Fibroblast of upper back skin (primary cell): ENCODE measurements around the gene DUSP22.
"Not testable (repeated sequence)": the region's sequence is repeated elsewhere in the genome, so short reads cannot be mapped to it uniquely, and the experiment has no call there.

Experiments
- DNase-seq: peaks from one replicate; pipeline ENCODE4 v3.0.0-alpha.2; 2013

The DUSP22 gene

DNA sequence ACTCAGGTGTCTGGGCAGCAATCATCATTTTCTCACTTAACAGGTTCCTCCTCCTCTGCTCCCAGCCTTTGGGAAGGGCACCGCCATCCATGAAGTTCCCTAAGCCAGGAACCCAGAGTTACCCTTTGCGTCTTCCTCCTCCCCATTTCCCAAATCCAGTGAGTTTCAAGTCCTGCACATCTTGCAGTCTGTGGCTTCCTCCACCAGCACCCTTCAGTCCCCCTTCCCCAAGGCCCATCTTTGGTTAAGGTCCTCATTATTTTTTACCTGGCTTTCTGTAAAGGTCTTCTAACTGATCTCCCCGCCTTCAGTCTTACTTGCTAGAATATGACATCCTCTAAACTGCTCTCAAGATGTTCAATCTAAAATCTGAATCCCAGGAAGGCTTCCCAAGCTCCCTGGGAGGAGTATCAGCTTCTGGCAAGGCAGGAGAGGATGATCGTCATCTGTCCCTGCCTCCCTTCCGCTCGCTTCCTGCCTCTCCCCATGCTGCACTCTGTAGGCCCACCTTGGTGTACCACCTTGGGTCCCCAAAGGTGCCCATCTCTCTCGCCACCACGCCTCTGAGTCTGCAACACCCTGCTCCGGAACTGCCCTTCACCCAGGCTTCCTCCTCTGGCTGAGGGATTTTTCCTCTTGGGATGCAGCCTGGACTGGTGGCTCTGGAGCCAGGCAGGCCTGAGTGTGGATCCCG is 11.4 kb upstream of the DUSP22 start:
- no peak for DNase-seq

DNA sequence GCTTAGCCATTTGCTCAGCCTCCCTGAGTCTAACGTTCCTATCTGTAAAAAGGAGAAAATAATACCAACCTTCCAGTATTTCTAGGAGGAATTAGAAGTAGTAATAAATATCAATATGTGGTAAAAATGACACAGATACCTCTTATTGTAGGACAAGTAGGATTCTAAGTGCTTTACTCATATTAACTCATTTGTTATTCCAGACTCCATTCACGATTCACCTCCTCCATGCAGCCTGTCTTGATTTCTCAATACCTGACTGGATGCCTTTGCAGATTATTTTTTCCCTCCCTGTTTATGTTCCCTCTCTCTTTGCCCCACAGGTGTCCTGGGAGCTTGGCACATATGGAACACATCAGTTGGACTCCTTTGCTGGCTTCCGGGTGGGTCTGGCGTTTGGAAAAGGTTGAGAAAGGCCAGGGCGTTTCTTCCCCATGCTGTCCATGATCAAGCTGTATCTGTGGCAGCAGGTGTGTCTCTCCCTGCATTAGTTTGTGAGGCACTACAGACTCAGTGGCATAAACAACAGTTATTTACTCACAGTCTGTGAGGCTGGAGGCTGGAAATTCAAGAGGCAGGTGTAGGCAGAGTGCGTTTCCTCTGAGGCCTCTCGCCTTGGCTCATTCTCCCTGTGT is 10.7 kb upstream of the DUSP22 start:
- DNase-seq: no peak

DNA sequence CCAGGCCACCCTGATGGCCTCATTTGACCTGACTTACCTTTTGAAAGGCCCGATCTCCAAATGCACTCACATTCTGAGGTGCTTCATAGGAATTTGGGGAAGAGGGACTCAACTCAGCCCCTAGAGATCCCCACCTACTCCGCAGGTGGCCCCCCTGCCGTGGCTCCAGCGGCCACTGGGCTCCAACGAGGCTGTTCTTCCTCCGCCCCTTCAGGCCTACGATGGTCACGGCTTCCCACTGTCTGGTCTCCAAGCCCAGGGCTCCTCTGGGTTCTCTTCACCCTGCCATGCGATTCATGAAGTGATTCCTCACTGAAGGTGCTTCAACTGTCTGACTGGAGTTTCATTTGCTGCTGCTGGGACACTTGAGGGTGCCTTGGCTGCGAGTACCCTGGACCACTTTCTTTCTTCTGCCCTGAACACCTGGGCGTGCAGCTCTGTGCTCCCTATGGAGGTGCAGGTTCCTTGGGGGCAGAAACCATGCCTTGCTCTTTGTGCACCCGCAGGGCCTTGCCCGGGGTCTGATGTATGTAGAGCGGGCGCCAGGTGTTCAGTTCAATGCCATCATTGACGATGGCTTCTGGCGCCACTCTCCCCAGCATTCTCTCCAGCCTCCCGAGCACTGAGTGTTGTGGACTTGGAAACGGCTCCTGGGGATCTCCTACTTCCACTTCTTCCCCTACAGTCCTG is 10.0 kb upstream of the DUSP22 start:
- no peak for DNase-seq

DNA sequence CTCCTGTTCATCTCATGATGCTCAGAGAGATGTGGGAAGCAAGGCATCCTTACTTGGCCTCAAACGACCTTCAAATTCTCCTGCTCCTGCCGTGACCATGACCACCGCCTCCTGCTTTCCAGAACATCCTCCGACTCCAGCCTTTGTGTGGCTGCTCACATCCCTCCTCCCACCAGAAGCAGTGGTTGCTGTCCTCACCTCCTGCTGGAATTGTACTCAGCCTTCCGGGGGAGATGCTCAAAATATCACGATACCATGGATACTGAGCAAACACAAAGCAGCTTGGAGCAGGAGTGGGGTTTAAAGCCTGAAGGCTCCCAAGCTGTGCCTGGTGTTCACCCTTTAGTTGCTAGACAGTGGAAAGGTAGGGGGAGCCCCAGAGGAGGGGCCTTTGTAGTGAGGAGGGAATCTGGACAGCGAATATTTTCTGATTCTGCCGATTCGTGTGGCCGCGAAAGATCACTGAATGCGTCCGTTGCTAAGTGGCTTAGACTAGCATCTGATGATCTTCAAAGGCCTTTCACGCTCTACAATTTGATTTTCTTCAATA is 9.3 kb upstream of the DUSP22 start:
- DNase-seq: no peak

DNA sequence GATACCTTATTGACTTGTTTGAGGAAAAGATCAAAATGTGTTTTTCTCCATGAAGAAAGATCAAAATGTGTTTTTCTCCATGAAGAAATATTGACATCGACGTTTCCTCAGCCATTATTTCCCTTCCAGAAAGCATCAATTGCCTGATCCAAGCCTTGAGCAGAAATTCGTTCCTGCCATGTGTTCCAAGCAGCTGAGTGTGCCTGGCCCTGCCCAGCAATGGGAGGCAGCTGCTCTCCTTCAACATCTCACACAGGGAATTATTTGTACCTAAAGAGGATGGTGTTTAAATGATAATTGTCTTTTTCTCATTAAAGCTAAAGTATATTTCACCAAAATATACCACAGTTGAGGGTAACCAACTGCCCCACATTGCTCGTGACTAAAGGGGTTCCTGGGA is 7.8 kb upstream of the DUSP22 start:
- no peak for DNase-seq

DNA sequence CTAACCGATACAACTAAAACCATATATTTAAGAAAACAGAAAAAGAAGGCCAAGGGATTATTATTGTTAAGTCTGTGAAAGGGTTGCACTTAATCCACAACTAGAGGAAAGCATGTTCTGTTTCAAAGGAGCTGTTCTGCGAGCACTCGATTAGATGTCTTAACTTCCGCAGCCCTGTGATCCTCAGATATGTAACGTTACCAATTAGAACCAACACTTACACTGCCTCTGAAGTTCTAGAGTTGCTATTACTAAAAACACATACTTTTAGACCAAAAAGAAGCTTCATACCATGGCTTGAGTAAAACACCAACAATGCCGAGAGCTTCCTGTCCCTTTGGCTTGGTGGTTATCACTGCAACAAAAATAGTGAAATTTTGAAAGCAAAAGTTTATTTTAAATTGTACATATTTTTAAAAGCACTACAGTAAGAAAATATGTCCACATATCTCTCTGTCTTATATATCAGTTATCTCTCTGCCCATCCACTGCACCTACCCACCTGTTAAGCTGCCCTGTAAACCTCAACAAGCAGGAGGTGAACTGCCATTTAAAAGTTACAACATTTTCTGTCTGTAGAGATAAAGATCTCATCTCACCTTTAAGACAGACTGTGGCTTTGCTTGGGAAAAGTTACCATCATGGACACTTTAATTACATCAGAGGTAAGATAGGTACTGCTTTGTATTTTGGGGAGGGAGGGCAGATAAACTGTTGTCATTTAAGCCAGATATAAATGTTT is 7.1 kb upstream of the DUSP22 start:
- no peak for DNase-seq

DNA sequence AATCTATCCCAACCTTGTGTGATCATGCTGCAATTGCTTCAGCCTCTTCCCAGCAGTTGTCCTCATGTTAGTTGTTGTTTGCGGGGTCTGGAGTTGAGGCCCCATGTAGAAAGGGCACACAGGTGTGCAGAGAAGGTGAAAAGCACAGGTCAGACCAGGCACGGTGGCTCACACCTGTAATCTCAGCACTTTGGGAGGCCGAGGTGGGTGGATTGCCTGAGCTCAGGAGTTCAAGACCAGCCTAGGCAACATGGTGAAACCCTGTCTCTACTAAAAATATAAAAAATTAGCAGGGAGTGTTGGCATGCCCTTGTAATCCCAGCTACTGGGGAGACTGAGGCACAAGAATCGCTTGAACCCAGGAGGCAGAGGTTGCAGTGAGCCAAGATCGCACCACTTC is 6.4 kb upstream of the DUSP22 start:
- DNase-seq: not testable (repeated sequence)

DNA sequence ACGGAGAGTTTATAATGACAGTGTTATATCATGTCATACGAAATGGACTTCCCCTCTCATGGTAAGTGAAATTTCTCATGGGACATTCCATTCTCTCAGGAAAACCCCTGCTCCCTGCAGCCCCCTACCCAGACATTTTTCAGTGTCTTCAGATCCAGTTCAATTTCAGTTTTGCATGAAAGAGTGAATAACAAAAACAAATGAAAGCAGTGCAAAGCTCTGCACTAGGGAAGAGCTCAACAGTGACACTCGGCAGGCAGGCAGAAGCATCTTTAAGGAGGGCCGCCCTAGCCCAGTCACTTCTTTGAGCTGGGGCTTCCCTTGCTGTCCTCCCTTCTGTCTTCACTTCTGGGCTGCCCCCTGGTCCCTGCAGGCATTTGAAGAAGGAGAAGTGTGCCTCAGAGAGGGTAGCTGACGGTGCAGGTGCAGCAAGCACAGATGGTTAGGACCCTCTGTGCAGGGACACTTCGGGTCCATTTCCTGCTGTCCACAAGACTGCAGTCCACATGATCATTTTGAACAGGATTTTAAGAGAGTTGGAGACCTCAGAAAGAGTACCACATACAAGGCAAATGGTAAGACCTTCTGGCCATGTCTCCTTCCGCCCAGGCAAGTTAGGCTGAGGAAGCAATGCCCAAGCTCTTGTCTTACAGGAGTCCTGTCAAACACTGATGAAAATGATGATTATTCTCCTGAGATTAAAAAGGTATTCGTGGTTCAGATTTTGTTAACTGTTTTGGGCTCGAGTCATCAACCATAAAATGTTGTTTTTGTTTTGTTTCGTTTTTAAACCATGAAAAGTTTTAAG is 5.4 kb upstream of the DUSP22 start:
- DNase-seq: no peak

DNA sequence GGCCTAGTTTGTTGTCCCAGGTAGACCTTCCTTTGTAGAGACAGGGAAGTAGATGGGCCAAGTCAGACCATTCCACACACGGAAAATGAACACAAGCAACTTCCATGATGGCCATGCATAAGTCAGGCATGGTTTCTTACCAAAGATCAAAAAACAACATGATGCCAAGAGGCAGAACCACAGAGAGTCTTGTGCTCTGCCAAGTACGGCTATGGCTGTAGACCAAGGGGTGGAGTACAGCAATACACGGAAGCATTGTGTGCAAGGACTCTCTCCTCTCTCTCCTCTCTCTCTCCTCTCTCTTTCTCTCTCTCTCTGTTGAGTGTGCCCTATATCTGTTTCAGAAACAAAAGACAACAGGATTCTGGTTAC is 4.8 kb upstream of the DUSP22 start:
- no peak for DNase-seq

DNA sequence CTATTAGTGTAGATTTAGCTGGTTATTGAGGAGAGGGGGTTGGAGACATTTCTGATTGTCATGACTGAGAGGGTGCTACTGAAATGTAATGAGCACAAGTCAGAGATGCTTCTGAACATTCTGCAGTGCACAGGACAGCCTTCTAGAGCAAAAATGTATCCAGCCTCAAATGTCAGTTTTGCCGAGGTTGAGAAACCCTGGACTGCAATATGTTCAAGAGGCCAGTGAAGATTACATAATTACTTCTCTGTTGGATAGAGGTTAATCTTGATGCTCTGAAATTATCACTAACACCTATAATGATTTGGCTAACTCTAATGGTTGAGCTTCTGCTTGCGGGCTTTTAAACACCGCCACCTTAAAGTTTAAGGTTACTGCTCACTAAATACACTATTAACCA is 3.4 kb upstream of the DUSP22 start:
- no peak for DNase-seq

DNA sequence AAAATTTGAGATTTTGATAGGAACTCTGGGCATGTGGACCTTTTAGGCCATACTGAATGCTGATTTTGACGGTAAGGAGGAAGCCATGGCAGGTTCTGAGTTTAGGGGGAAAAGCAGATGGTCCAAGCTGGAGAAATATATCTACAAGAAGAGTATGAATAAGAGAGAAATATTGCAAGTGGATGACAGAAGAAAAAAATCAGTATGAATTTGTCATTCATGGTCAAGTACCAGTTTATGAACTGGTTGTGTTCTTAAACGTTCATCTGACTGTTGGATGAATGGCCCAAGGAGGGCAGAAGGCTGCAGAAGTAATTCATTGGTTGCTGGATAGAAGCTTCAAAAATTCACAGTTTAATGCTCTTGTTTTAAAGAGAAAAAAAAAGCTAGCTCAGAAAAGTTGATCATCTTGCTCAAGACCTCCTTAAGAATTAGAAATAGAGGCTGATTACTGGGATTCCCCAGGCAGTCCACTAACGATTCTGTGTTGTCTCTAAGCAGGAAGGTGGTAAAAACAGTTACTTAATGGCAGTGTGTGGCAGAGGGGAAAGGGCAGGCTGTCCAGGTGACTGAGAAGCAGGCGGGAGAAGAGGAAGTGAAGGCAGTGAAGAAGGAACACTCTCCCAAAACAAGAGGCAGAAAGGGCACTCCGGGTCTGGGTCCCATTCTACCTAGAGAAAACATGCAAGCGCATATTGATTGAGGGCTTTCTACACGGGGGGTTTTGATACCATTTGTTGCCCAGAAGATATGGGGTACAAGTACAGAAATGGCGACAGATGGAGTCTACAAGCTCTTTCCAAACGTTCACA is 2.0 kb upstream of the DUSP22 start:
- no peak for DNase-seq

DNA sequence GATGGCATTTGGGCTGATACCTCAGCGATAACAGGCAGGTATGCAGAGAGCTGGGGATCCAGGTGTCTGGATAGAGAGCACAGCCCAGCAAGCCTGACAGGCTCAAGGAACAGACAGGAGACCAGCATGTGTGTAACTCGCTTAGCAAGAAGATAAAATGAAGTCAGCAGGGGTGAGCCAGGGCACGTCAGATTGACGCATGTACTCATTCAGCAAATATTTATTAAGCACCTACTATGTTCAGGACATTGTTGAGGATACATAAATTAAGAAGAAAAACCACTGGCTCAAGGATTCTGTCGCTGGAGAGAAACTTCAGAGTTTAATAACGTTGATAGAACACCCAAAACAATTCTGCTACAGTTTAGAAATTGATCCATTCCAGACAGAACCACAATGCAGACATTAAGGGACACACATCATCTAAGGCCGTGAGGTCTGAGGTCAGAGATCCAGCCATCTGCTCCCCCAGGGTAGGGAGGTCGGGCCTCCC is 1.0 kb upstream of the DUSP22 start:
- DNase-seq: no peak

DNA sequence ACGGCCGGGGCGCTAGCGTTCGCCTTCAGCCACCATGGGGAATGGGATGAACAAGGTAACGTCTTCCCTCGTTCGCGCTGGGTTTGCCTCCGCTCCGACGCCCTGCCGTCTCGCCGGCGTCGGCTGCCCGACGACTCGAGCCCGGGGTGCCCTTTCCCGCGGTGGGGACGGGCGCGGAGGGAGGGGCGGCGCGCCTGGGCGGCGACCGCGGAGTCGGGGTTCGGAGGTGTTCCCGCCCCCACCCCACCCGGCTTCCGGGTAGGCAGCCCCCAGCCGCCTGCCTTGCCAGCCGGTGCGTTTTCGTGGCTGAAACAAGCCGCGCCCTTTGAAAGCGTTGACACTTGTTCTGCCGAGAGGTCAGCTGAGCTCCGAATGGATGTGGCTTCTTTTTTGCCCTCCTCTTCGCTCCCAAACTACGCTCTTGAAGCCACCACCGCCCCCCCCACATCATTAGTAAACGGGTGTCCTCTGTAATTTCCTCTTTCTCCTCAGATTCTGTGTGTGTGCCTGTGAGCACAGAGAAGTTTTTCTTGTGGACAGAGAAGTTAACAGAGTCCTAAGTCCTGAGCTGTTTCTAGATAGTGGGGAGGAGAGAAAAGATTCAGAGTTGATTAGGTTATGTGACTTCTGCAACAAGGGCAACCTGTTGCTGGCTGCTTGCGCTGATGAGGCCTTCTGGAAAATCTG is 362 bp downstream of the DUSP22 start:
- no peak for DNase-seq

DNA sequence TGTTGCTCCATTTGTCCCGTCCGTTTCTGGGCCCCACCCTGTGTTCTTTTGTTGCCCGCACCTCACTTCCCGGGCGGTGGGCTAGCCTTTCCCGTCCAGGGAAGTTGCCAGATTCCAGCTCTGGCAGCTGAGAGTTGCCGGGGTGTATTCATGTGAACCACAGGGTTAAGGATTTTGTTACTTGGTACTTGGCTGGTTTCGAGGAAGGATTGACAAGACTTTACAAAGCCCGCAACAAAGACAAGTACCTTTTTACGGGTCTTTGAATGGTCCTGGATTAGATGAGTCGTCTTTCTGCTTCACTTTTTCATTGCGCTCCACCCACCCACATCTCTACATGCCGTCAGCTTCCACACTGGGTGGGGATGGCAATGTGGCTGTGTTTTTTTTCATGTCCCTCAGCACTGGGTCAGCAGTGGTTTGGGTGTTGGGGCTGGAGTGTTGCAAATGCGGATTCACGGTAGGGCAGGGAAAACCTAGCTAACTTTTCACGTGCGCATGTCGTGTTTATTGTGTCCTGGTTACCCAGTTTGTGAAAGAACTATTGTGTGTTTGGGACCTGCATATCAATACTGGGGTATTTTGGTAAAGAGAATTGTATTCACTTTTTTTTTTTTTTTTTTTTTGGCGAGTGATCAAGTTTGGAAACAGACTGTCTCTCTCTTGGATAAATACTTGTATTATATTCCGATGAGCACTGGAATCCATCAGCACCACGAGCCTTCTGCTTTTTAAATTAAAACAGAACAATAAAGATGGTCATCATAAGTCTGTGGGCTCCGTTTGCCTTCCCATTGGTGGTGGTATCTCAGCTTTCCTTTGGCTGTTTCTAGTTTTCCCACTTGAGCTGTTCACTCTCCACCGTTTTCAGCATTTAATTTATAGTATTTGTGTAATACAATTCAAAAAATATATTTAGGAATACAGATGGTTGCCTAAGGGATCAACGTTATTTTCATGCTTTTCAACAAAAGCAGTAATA is 1.2 kb downstream of the DUSP22 start:
- DNase-seq: no peak

DNA sequence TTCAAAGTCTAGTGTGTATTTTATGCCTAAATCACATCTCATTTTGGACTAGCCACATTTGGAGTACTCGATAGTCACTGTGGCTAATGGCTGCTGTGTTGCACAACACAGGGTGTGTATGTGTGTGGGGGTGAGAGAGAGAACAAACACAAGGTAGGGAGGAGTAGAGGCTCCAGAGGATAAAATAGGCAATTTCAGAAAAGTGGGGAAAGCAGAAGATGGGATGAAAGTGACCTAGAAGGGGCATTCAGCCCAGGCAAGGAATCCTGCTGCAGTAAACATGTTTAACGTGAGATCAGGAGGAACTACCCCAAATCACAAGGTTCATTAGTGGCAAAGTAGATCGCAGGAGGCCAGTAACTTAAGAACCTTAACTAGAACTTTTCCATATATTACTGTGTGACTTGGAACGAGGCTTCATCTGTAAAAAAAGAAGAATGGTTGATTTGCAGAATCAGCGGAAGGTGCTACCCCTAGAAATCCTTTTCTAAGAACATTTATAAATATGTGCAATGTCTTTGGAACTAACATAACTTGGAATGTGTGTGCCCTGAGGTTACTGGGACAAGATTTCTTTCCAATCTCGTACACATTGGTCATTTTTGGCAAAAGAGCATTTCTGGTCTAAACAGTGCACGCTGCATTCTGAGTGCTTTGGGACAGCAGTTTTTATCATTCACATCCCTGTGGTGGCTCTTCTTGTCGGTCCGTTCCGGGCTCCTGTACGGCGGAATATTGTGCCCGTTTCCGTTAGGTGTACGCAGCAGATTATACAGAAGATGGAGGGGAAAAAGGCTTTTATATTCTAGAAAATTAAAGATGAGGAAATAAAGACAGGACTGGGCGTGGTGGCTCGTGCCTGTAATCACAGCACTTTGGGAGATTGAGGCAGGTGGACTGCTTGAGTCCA is 2.6 kb downstream of the DUSP22 start:
- DNase-seq: no peak

DNA sequence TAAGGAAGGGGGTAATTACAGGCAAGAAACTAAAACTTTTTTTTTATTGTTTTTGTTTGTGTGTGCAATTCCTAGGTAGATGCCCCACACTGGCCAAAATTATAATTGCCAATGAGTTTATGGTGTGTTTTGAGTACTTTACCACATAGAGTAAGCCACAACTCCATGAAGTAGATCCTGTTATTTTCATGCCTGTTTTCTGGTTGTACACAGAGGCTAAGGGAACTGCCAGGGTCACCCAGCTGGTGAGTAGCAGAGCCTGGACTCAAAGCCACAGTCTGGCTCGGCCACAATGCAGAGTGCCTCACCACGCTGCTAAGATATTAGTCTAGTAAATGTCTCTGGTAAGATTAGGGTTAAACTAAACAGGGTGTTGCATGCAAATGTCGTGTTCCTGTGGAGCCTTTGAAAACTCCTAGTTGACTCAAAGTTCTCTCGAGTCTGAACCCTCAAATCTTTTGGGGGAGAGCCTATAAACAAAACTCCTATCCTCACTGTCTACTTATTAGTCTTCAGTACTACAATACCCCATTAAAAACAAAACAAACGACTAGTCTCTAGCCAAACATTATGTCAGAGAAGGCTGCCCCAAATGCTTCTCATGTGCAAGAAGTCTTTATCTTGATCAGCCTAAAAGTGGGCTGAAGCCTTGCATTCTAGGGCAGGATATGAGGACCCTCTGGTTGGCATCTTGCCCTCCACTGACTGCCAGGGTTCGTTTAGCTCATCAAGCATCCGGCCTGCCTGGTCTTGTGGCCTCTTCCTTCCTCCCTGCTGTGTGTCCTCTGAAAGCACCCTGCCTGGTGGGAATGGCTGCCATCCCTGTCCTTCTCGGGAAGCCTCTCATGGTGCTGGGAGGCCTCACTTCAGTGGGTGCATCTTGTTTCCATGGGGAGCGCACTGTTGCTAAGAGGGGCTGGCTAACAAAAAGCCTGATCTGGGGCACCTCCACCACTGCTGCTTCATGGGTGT is 4.2 kb downstream of the DUSP22 start:
- no peak for DNase-seq

DNA sequence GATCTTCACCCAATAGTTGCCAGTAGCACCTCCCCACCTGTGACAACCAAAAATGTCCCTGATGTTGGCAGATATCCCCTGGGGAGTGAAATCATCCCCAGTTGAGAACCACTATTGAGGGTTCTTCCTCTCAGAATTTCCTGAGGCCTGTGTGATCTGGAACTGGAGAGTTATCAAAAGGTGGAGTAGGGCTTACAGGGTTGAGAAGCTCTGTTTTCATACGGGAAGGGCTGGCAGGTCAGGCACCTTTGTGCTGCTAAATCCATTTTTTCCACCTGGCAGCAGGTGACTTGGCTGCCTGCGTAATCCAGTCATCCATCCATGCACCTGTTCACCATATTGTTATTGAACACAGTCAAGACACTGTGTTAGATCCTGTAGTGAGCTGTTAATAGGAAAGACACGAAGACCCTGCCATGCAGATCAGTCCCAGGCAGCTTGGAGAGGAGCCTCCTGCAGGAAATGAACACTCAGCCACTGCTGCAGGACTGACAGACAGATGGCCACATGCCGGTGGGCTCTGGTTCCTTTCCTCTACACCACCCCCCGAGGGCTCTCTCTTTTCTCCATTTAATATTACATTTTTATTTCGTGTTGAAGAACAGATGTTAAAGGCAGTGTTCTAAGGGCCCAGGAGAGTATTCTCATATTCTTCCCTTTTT is 5.4 kb downstream of the DUSP22 start:
- no peak for DNase-seq
